GM18873 (cell line): ENCODE measurements around the gene C1orf159.
"Not testable (repeated sequence)": the region's sequence is repeated elsewhere in the genome, so short reads cannot be mapped to it uniquely, and the experiment has no call there.

Experiments
- ATAC-seq: cut with Tn5 transposase; IDR thresholded peaks from one replicate; pipeline ENCODE4 v1.9.1; 2021; ENCODE audit warnings: mild to moderate bottlenecking, moderate library complexity, moderate number of reproducible peaks; ENCODE audit not compliant: unreplicated experiment, low FRiP score

The C1orf159 gene

DNA sequence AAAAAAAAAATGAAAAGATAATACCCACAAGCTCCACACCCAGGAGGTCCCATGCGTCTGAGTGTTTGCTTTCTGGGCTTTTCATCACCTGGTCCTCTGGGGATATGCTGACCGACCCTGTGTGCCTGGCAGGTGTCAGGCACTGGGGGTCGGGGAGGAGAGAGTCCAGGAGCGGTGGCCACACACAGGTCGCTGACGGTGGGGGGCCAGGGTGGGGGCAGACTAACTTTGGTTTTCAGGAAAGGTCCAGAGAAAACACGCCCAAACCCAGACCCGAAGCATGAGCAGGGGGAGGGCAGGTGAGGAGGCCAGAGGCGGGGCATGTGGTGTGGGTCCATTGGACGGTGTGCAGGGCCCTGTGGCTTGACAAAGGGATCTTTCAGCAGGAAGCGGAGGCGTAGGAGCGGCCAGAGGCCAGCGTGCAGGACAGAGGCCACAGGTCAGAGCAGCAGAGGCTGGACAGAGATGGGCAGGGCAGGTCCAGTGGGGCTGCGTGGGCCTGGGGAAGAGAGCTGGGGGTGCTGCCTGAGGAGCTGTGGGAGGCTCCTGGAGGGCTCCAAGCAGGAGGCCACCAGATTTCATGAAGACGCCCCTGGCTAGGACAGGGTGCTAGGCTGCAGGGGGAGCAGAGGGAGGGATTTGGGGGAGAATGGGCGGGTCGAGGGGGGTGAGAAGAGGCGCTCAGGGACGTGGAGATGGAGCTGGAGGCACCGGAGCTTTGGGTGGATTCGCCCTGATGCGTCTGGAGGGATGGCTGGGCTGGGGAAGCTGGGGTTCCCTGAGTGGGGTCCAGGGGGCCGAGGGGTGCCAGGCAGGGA lies 57.6 kb downstream of the C1orf159 start:
- ATAC-seq: no peak

GRCh38 chr1:1057769-1058087 lies 58.2 kb downstream of the C1orf159 start:
- not testable (repeated sequence) for ATAC-seq

DNA sequence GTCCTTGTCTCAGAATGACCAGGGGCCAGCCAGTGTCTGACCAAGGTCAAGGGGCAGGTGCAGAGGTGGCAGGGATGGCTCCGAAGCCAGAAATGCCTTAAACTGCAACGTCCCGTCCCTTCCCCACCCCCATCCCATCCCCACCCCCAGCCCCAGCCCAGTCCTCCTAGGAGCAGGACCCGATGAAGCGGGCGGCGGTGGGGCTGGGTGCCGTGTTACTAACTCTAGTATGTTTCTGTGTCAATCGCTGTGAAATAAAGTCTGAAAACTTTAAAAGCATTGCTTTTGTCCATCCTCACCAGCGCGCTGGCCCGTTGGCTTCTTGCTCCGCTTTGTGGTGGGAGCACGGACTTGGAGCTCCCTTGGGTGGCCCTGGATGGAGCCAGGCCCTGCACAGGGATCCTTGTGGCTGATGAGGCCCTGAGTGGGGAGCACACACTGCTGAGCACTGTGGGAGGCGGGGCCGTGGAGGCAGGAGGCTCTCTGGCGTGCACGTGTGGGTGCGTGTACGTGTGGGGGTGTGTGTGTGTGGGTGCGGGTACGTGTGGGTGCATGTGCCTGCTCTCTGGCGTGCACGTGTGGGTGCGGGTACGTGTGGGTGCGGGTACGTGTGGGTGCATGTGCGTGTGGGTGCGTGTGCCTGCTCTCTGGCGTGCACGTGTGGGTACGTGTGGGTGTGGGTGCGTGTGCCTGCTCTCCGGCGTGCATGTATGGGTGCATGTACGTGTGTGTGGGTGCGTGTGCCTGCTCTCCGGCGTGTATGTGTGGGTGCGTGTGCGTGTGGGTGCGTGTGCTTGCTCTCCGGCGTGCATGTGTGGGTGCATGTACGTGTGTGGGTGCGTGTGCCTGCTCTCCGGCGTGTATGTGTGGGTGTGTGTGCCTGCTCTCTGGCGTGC lies 59.8 kb downstream of the C1orf159 start:
- no peak for ATAC-seq

DNA sequence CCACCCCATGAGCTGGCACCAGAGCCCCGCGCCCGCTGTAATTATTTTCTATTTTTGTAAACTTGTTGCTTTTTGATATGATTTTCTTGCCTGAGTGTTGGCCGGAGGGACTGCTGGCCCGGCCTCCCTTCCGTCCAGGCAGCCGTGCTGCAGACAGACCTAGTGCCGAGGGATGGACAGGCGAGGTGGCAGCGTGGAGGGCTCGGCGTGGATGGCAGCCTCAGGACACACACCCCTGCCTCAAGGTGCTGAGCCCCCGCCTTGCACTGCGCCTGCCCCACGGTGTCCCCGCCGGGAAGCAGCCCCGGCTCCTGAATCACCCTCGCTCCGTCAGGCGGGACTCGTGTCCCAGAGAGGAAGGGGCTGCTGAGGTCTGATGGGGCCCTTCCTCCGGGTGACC lies 60.9 kb downstream of the C1orf159 start:
- ATAC-seq: no peak

GRCh38 chr1:1054099-1054700 lies 61.7 kb downstream of the C1orf159 start:
- no peak for ATAC-seq

- no peak for ATAC-seq
Observed at GRCh38 chr1:1053682-1054081, 62.2 kb downstream of the C1orf159 start.

DNA sequence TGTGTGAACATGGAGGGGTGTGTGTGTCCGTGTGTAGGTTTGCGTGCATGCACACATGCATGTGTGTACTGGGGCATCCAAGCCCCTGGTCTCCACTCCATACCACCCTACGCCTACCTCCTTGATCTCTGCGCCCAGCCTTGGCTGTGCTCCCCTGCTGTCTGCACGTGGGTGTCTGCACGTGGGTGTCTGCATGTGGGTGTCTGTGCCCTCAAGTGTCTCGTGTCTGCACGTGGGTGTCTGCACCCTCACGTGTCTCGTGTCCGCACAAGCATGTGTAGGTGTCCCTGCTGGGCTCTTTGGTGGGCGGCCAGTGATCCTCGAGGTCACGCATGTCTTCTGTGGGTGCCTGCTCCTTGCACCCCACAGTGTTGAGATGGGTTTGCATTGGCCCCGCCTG lies 62.9 kb downstream of the C1orf159 start:
- no peak for ATAC-seq

GRCh38 chr1:1052003-1052840 lies 63.7 kb downstream of the C1orf159 start:
- no peak for ATAC-seq

DNA sequence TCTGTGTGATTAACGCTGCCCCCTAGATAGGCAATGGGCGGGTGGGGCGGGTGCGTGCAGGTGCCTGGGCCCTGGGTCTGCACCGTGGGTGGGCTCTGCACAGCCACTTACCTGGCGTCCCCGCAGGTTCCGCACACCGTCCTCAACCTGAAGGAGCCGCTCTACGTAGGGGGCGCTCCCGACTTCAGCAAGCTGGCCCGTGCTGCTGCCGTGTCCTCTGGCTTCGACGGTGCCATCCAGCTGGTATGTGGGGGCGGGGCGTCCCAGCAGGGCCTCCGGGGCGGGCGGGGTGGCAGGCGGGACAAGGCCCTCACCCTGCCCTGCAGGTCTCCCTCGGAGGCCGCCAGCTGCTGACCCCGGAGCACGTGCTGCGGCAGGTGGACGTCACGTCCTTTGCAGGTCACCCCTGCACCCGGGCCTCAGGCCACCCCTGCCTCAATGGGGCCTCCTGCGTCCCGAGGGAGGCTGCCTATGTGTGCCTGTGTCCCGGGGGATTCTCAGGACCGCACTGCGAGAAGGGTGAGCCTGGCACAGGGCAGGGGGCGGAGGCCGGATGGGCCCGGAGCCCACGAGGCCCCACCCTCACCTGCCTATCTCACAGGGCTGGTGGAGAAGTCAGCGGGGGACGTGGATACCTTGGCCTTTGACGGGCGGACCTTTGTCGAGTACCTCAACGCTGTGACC lies 64.6 kb downstream of the C1orf159 start:
- no peak for ATAC-seq

- no peak for ATAC-seq
Observed at GRCh38 chr1:1050577-1051052, 65.3 kb downstream of the C1orf159 start.

DNA sequence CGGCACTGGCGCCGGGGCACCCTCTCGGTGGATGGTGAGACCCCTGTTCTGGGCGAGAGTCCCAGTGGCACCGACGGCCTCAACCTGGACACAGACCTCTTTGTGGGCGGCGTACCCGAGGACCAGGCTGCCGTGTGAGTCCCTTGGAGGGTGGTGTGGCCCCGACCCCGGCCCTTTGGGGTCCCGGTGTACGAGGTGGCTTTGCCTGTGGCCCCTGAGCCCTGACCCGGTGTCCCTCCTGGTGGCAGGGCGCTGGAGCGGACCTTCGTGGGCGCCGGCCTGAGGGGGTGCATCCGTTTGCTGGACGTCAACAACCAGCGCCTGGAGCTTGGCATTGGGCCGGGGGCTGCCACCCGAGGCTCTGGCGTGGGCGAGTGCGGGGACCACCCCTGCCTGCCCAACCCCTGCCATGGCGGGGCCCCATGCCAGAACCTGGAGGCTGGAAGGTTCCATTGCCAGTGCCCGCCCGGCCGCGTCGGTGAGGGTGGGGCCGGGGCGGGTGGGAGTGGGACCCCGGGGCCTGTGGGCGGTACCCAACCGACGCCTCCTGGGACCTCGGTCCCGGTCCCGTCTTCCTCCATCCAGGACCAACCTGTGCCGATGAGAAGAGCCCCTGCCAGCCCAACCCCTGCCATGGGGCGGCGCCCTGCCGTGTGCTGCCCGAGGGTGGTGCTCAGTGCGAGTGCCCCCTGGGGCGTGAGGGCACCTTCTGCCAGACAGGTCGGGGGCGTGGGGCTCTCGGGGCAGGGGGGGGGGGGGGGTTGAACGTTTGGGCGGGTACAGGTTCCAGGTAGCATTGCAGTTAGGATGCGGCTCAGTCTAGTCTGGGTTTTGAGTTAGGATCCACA lies 66.3 kb downstream of the C1orf159 start:
- no peak for ATAC-seq

DNA sequence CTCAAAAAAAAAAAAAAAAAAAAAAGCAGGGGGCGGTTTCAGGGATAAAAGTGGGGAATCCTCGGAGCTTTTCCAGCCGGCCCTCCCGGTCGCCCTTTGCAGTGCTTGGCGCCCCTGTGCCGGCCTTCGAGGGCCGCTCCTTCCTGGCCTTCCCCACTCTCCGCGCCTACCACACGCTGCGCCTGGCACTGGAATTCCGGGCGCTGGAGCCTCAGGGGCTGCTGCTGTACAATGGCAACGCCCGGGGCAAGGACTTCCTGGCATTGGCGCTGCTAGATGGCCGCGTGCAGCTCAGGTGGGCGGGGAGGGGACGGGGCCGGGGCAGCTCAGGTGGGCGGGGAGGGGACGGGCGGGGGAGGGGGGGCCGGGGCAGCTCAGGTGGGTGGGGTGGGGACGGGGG lies 67.1 kb downstream of the C1orf159 start:
- ATAC-seq: no peak

GRCh38 chr1:1047963-1048362 lies 67.9 kb downstream of the C1orf159 start:
- ATAC-seq: no peak

DNA sequence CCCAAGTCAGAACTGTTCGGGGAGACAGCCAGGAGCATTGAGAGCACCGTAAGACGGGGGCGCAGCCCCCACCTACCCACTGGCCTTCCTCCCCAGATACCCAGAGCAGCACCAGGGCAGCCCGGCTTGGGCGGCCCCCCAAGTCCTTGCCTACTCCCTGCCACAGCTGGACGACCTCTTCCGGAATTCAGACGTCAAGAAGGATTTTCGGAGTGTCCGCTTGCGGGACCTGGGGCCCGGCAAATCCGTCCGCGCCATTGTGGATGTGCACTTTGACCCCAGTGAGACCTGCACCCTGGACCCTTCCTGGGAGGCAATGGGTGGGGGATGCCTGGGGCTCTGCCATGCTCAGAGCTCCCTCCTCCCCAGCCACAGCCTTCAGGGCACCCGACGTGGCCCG lies 68.5 kb downstream of the C1orf159 start:
- ATAC-seq: no peak

GRCh38 chr1:1046767-1047166 lies 69.1 kb downstream of the C1orf159 start:
- no peak for ATAC-seq

DNA sequence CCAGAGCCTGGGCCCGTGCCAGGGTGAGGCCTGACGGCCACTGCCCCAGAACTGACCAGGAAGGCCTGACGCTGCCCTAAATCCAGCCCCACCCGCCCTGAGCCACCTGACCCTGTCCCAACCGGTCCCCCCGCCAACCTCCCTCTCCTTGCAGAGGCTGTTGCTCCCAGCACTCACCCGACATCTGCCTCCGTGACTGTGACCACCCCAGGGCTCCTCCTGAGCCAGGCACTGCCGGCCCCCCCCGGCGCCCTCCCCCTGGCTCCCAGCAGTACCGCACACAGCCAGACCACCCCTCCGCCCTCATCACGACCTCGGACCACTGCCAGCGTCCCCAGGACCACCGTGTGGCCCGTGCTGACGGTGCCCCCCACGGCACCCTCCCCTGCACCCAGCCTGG lies 69.6 kb downstream of the C1orf159 start:
- no peak for ATAC-seq

- no peak for ATAC-seq
Observed at GRCh38 chr1:1045129-1045528, 70.8 kb downstream of the C1orf159 start.

GRCh38 chr1:1044455-1045078 lies 71.3 kb downstream of the C1orf159 start:
- ATAC-seq: no peak
